Measurements from ENCODE around the gene DOCK1.

Gene DOCK1

GRCh38 chr10:127148933-127149220, 243.6 kb downstream of the DOCK1 start:
- DNase-seq = no peak

GRCh38 chr10:127149501-127150081, 244.4 kb downstream of the DOCK1 start:
- DNase-seq = no peak

GRCh38 chr10:127150136-127150535, 244.9 kb downstream of the DOCK1 start:
- DNase-seq = no peak

- no peak for DNase-seq
Measured at GRCh38 chr10:127151541-127151940, 246.3 kb downstream of the DOCK1 start.

GRCh38 chr10:127151981-127152699, 246.9 kb downstream of the DOCK1 start:
- no peak for DNase-seq

GRCh38 chr10:127153181-127153580, 248.0 kb downstream of the DOCK1 start:
- no peak for DNase-seq

GRCh38 chr10:127154831-127155620, 249.8 kb downstream of the DOCK1 start:
- DNase-seq = no peak

- no peak for DNase-seq
Measured at GRCh38 chr10:127157089-127157488, 251.9 kb downstream of the DOCK1 start.

GRCh38 chr10:127157506-127158200, 252.4 kb downstream of the DOCK1 start:
- DNase-seq = no peak

GRCh38 chr10:127158662-127159061, 253.4 kb downstream of the DOCK1 start:
- no peak for DNase-seq

GRCh38 chr10:127159648-127160245, 254.5 kb downstream of the DOCK1 start:
- no peak for DNase-seq

- DNase-seq = no peak
Measured at GRCh38 chr10:127161482-127161881, 256.3 kb downstream of the DOCK1 start.

GRCh38 chr10:127162841-127163240, 257.6 kb downstream of the DOCK1 start:
- DNase-seq = no peak

GRCh38 chr10:127168261-127168660, 263.0 kb downstream of the DOCK1 start:
- no peak for DNase-seq

- DNase-seq = no peak
Measured at GRCh38 chr10:127174866-127175265, 269.6 kb downstream of the DOCK1 start.

GRCh38 chr10:127175357-127176110, 270.3 kb downstream of the DOCK1 start:
- DNase-seq = no peak

GRCh38 chr10:127176649-127177048, 271.4 kb downstream of the DOCK1 start:
- DNase-seq = no peak

GRCh38 chr10:127179612-127180250, 274.5 kb downstream of the DOCK1 start:
- DNase-seq = no peak

GRCh38 chr10:127182161-127182560, 276.9 kb downstream of the DOCK1 start:
- DNase-seq = no peak

- DNase-seq = no peak
Measured at GRCh38 chr10:127184582-127184981, 279.4 kb downstream of the DOCK1 start.

GRCh38 chr10:127186813-127187212, 281.6 kb downstream of the DOCK1 start:
- no peak for DNase-seq

GRCh38 chr10:127189226-127189625, 284.0 kb downstream of the DOCK1 start:
- no peak for DNase-seq

All from CD4-positive, alpha-beta T cell treated with Interleukin-4 for 1 hour (primary cell).